LoVo (cell line): ENCODE results near the gene OR51B2.
A peak's percentile ranks its signal among the peaks of the same experiment; 100 is the strongest.

Experiments
- DNase-seq: peaks from one replicate; pipeline ENCODE4 v3.0.0-alpha.2; 2016; ENCODE audit warnings: low spot score

Gene OR51B2

GRCh38 chr11:5283882-5284281 lies 40.2 kb downstream of the OR51B2 start:
- DNase-seq: no peak

DNA sequence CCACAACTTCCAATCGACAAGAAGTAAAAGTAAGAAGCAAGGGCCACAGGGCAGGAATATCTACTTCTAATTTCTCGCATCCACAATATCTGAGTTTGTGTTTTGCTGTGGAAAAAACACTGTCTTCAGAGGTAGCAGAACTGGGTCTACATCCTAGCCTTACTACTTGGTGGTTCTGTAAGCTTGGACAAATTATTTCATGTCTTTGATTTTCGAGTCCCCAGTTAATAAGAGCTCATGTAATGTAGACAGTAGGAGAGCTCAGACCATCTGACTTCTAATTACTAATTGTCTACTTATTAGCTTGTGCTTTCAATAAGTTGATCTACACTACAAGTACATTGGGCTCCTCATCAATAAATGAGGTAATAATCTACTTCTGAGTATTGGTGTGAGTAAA lies 41.0 kb downstream of the OR51B2 start:
- DNase-seq: no peak

- no peak for DNase-seq
Observed at GRCh38 chr11:5282628-5283027, 41.5 kb downstream of the OR51B2 start.

DNA sequence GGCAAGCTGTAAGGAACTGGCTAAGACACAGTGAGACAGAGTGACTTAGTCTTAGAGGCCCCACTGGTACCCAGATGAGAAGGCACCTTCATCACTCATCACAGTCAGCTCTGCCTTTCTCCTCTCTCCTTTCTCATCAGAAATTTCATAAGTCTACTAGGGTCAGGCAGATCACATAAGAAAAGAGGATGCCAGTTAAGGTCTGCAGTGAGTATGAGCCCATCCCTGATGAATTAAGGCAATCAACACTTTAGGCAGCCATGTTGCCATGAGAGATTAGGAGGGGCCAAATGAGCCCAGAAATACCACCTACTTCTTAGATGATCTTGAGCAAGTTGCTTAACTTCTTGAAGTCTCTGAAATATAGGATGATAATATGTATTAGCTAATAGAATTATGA lies 42.5 kb downstream of the OR51B2 start:
- DNase-seq: no peak

GRCh38 chr11:5280582-5281102 lies 43.5 kb downstream of the OR51B2 start:
- DNase-seq: peak; percentile 83

GRCh38 chr11:5279471-5280090 lies 44.5 kb downstream of the OR51B2 start:
- no peak for DNase-seq

DNA sequence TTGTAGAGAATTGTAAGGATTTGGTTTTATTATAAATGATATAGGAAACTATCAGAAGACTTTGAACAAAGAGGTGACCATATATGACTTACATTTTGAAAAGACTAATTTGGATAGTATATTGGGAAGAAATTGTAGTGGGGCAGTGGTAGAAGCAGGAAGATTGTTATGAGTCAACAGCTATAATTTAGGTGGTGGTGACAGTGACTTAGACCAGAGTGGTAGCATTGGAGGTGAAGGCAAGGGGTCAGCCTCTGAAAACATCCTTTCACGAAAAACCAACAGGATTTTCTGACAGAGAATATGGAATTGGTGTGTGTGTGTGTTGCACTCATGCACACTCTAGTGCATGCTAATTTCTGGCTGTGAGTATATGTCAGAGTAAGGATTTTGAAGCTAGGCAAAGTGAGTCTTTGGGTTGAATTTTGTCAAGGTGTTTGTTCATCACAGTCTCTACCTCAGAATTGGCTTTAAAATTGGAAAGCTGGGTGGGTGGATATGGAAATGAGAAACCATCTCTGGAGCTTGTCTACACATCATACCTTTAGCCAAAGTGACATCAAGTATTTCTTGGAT lies 46.2 kb downstream of the OR51B2 start:
- DNase-seq: no peak

- DNase-seq: no peak
Observed at GRCh38 chr11:5276697-5277096, 47.4 kb downstream of the OR51B2 start.

- DNase-seq: no peak
Observed at GRCh38 chr11:5275369-5276110, 48.6 kb downstream of the OR51B2 start.

- DNase-seq: no peak
Observed at GRCh38 chr11:5274395-5274794, 49.7 kb downstream of the OR51B2 start.
